HCT116 (cell line): ENCODE results near the gene TBP.

Experiments
- ATF3 ChIP-seq: IDR thresholded peaks from 2 replicates; pipeline ENCODE4 v1.6.1; 2012
- CEBPB ChIP-seq: IDR thresholded peaks from 2 replicates; pipeline ENCODE4 v1.6.1; 2012; ENCODE audit warnings: low read depth
- CTCF ChIP-seq, 3 experiments: fragments of 200-600 bp in 1 of 3; sonication (generic) in 1 of 3; IDR thresholded peaks in 2 of 3; conservative IDR thresholded peaks in 1 of 3; 2 replicates each; pipeline ENCODE4 v1.5.1; 2012 to 2017; ENCODE audit warnings: low read depth in 2 of 3, low read length in 2 of 3, antibody characterized with exemption in 1 of 3, borderline replicate concordance in 1 of 3, control low read depth in 1 of 3, mild to moderate bottlenecking in 1 of 3, mixed read lengths in 1 of 3, mixed run types in 1 of 3, moderate library complexity in 1 of 3; ENCODE audit not compliant: insufficient read depth in 1 of 3
- EGR1 ChIP-seq: IDR thresholded peaks from 2 replicates; pipeline ENCODE4 v1.6.1; 2012; ENCODE audit warnings: low read depth
- ELF1 ChIP-seq: IDR thresholded peaks from 2 replicates; pipeline ENCODE4 v1.6.1; 2012; ENCODE audit warnings: low read depth, borderline replicate concordance
- EZH2 ChIP-seq: fragments of 200-600 bp; sonication (generic); IDR thresholded peaks from 2 replicates; pipeline ENCODE4 v1.6.1; 2017; ENCODE audit warnings: antibody characterized with exemption, mixed run types
- FOSL1 ChIP-seq: IDR thresholded peaks from 2 replicates; pipeline ENCODE4 v1.6.1; 2012; ENCODE audit warnings: low read depth
- MAX ChIP-seq: IDR thresholded peaks from 2 replicates; pipeline ENCODE4 v1.6.1; 2012
- POLR2A ChIP-seq: IDR thresholded peaks from 2 replicates; pipeline ENCODE4 v1.7.0; 2011; ENCODE audit warnings: borderline replicate concordance; ENCODE audit not compliant: insufficient read depth, insufficient read length; ENCODE audit errors: extremely low read depth
- REST ChIP-seq: IDR thresholded peaks from 2 replicates; pipeline ENCODE4 v1.6.1; 2012; ENCODE audit warnings: low read depth
- SIN3A ChIP-seq: IDR thresholded peaks from 2 replicates; pipeline ENCODE4 v1.6.1; 2012; ENCODE audit warnings: low read depth
- SP1 ChIP-seq: IDR thresholded peaks from 2 replicates; pipeline ENCODE4 v1.6.1; 2012; ENCODE audit warnings: low read depth
- ZBTB33 ChIP-seq: IDR thresholded peaks from 2 replicates; pipeline ENCODE4 v1.6.1; 2011; ENCODE audit warnings: mild to moderate bottlenecking, low read length, moderate library complexity; ENCODE audit not compliant: insufficient replicate concordance; ENCODE audit errors: extremely low read depth
- ZFX ChIP-seq: fragments of 450-650 bp; IDR thresholded peaks from 2 replicates; pipeline ENCODE4 v1.6.1; 2017

GRCh38 chr6:170552765-170553533 is 1.2 kb upstream of the TBP start, which contains the start of gene PSMB1:
- TF ChIP-seq MAX (peak; percentile 76), EZH2 (no peak), CTCF (IDR thresholded peaks at IDR 0.05 in 2 of 3, conservative IDR thresholded peaks at IDR 0.05 in 1 of 3; ENCODE audit: borderline replicate concordance in 1 of 3, insufficient read depth in 1 of 3, low read depth in 2 of 3, low read length in 2 of 3) (no peak), CEBPB (no peak; the same call in 1 of the 2 replicates), POLR2A (peak; percentile 84), REST (no peak), ATF3 (no peak), FOSL1 (no peak), SP1 (peak; percentile 31; the same call in 1 of the 2 replicates), EGR1 (0 out of 2 replicates have a peak, but pooled peaks have one; percentile 14), ZBTB33 (peak; percentile 60), SIN3A (peak; percentile 64; the same call in 1 of the 2 replicates), ELF1 (peak; percentile 80), ZFX (peak; percentile 86)
